HG03460 (cell line): ENCODE data around the gene DHH.
"Not testable (repeated sequence)": the region's sequence is repeated elsewhere in the genome, so short reads cannot be mapped to it uniquely, and the experiment has no call there.

ENCODE experiments used
- ATAC-seq: cut with Tn5 transposase; IDR thresholded peaks from one replicate; pipeline ENCODE4 v1.9.1; 2021; ENCODE audit not compliant: unreplicated experiment

The DHH gene

GRCh38 chr12:49094160-49094974, at the start of gene DHH:
TSS of gene DHH (minus strand) at chr12:49094801. CDS start at chr12:49094512, 289 bp downstream.
- ATAC-seq: no peak

- no peak for ATAC-seq
Measured at GRCh38 chr12:49144384-49144783, 49.8 kb upstream of the DHH start.

- no peak for ATAC-seq
Measured at GRCh38 chr12:49138999-49139398, 44.4 kb upstream of the DHH start.

- no peak for ATAC-seq
Measured at GRCh38 chr12:49138587-49138986, 44.0 kb upstream of the DHH start.

GRCh38 chr12:49137476-49137875, 42.9 kb upstream of the DHH start:
- no peak for ATAC-seq

- not testable (repeated sequence) for ATAC-seq
Measured at GRCh38 chr12:49136997-49137396, 42.4 kb upstream of the DHH start.

- ATAC-seq: no peak
Measured at GRCh38 chr12:49133590-49133989, 39.0 kb upstream of the DHH start.

GRCh38 chr12:49133014-49133413, 38.4 kb upstream of the DHH start:
- no peak for ATAC-seq

- no peak for ATAC-seq
Measured at GRCh38 chr12:49131894-49132461, 37.4 kb upstream of the DHH start.

GRCh38 chr12:49131051-49131893, 36.7 kb upstream of the DHH start, which contains the start of gene TUBA1B:
TSS of gene TUBA1B (minus strand) at chr12:49131395. CDS start at chr12:49131300, 95 bp downstream.
- peak; percentile 68 for ATAC-seq

- peak; percentile 56 for ATAC-seq
Measured at GRCh38 chr12:49130151-49131050, 35.8 kb upstream of the DHH start.

- no peak for ATAC-seq
Measured at GRCh38 chr12:49129332-49130150, 34.9 kb upstream of the DHH start.

GRCh38 chr12:49127971-49128370, 33.4 kb upstream of the DHH start:
- not testable (repeated sequence) for ATAC-seq

- no peak for ATAC-seq
Measured at GRCh38 chr12:49126852-49127763, 32.5 kb upstream of the DHH start.

GRCh38 chr12:49121047-49121696, 26.6 kb upstream of the DHH start:
- ATAC-seq: no peak

GRCh38 chr12:49111206-49111605, 16.6 kb upstream of the DHH start:
- no peak for ATAC-seq

- ATAC-seq: peak; percentile 98
Measured at GRCh38 chr12:49110464-49111155, 16.0 kb upstream of the DHH start, which contains the start of gene LMBR1L. TSS of gene LMBR1L (minus strand) at chr12:49110847. CDS start at chr12:49110555, 292 bp downstream.
